LoVo (cell line): ENCODE data around the gene MTF2.

ENCODE experiments used
- DNase-seq: peaks from one replicate; pipeline ENCODE4 v3.0.0-alpha.2; 2016; ENCODE audit warnings: low spot score

Gene MTF2

DNA sequence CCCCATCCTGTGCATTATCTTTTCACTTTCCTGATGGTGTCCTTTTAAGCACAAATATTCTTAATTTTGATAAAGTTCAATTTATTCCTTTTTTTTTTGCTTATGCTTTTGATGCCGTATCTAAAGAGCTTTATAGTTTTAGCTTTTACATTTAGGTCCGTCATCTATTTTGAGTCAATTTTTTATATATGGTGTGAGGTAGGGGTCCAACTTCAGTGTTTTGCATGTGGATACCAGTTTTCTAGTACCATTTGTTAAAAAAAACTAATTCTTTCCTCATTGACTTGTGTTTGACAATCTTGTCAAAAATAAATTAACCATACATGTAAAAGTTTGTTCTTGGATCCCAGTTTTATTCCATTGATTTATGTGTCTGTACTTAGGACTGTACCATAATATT, 4.9 kb downstream of the MTF2 start:
- DNase-seq: no peak

DNA sequence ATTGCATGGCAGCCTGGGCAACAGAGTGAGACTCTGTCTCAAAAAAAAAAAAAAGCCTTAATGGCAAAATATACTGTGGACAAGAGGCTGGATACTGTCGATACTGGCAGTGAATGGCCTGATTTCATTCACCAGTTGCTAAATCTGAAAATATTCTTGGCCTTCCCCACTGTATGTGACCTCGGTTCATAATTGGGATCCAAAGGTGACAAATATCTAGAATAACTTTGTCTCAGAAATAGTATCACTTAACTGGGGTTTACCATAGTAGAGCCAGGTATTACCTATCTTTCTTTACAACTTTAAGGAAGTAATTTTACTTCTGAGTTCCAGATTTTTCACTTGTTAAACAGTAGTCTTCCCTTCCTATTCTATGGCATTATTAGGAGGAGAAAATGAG, 8.4 kb downstream of the MTF2 start:
- DNase-seq: no peak

DNA sequence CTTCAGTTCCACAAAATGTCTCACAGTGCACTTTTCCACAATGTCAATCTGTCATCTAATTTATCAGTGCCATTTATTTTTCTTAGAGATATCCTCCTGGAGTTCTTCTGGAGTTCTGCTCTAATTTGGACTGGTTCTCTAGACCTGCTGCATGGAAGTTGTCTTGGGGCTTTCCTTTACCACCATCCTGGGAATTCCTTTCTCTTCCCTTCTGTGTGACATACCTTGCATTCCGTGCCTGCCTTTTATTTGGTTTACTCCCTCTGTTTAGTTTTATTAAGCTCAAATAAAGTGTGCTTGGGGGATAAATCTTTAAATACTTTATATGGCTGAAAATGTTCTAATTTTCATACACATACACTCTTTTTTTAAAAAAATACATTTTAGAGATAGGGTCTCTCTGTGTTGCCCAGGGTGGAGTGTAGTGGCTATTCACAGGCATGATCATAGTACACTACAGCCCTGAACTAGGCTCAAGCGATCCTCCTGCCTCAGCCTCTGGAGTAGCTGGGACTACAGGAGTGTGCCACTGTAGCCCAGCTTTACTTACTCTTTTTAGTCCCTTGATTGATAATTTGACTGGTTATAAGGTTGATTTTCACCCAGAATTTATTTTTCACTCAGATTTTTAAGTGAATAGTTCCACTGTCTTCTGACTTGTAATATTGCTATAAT, 14.4 kb downstream of the MTF2 start:
- no peak for DNase-seq

DNA sequence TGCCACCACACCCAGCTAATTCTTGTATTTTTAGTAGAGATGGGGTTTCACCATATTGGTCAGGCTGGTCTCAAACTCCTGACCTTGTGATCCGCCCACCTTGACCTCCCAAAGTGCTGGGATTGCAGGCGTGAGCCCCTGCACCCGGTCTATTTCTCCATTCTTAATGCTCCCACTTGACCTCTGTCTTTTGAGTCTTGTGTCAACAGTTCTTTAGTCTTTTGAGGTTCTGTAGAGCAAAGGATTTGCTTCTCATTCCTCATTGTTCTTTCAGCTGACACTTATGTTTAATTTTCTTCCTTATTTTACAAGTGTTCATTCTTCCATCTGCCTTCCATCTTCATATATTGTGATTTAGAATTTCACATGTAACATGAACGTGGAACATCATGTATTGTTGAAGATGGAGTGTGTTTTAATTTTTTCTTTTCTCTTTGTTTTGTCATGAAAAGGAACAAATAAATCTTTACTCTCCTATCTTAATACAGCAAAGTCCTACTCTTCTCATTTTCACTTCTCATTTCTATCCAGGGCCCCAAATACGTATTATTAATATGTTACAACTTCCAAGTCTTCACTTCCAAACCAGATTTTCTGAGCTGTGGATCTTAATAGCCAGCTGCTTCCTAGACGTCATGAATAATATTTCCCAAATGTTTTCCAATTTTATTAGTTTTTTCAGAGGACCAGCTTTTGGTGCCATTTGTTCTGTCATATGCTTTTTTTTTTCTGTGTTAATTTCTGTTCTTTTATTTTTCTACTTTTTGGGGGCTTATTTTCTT, 16.9 kb downstream of the MTF2 start:
- DNase-seq: no peak

DNA sequence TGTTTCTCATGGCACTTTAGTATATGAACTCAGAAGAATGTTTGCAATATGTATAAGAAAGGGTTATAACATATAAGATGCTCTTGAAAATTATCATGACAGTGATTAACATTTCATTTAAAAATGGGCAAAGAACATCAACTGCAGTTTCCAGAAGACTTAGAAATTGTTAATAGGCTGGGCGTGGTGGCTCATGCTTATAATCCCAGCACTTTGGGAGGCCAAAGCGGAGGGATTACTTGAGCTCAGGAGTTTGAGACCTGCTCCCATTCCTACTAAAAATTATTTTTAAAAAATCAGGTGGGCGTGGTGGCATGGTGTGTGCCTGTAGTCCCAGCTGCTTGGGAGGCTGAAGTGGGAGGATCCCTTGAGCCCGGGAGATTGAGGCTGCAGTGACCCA, 23.1 kb downstream of the MTF2 start:
- no peak for DNase-seq

DNA sequence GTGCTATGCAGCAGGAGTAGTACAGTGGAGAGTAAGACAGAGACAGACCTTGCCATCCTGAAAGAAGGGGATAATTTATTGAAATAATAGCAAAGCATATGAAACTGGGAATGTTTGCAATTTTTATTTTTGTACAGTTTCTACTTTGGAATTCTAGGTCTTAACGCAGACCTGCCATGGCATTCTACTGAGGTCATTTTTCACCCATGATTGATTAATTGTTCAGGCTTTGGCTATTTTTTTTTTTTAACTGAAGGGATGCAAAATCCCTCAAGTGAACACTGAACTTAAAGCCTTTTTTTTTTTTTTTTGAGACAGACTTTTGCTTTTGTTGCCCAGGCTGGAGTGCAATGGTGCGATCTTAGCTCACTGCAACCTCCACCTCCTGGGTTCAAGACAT, 27.1 kb downstream of the MTF2 start:
- no peak for DNase-seq

DNA sequence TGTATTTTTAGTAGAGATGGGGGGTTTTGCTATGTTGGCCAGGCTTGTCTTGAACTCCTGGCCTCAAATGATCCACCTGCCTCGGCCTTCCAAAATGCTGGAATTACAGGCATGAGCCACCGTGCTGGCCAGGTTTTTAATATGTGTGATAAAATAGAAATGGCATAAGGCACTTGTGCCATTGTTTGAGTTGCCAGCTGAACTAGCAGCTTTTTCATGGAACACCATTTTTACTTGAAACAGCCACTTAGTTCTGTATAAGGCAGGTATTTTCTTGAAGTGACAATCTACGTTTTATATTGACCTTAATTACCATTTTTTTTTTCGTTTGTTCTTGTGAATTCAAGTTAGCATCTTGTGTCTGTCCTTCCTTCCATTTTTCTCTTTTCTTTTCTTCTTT, 28.3 kb downstream of the MTF2 start:
- no peak for DNase-seq

DNA sequence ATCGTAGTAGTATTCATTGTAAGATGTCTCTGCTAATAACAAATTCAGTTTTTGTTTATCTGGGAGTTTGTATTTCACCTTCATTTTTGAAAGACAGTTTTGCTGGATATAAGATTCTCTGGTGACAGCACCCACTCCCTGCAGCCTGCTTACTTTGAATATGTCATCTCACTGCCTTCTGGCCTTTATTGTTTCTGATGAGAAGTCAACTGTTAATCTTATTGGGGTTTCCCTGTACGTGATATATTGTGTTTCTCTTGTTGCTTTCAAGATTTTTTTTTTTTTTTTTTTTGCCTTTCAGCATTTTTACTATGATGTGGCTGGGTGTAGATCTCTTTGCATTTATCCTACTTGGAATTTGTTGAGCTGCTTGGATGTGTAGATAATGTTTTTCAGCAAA, 29.3 kb downstream of the MTF2 start:
- no peak for DNase-seq

DNA sequence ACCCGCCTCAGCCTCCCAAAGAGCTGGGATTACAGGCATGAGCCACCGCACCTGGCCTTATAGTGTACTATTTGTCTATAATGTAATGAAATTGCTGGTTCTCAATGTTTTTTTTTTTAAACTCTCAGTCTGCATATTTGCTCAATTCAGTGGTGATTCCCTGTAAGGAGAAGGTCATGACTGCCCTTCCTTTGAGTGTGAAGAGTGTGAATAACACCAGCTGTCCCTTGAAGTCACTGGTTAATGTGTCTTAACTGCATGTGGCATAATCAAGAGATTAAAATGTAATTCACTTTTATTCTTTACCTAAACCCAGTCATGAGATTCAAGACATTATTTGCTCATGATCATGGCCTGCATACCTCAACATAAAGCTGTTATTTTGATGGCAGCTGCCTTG, 30.5 kb downstream of the MTF2 start:
- no peak for DNase-seq

DNA sequence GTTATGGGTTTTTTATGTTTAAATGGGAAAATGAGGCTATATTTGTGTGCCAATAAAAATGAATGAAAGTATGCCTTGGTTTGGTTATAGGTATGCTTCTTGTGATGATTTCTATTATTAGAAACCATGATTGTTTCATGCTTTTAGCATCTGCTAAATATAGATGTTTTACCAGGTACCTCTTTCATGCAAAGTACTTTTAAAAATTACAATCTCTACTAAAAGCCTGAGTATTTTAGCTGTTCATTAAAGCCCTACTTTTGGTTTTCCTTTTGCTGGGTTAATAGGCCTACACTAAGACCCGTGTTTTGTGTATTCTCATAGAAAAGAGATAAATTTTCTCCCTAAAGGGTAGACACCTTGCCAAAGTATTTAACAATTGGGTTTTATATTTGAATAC, 32.0 kb downstream of the MTF2 start:
- DNase-seq: no peak

DNA sequence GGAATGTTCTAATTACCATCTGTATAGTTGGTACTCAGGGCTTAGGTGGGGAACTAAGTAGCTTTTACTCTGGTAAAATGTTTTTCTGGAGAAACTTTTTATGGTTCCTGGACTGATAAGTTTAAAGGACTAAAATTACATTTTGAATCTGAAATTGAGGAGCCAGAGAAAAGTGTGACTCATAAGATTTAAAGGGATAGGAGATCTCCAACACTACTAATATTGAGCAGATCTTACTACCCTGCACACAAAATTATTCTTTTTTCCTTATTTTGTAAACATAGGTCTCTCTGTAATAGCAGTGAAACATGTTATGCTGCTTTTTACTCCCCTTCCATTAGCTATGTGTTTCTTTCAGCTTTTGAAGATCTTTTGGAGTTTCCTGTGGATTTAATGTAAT, 32.5 kb downstream of the MTF2 start:
- DNase-seq: no peak

DNA sequence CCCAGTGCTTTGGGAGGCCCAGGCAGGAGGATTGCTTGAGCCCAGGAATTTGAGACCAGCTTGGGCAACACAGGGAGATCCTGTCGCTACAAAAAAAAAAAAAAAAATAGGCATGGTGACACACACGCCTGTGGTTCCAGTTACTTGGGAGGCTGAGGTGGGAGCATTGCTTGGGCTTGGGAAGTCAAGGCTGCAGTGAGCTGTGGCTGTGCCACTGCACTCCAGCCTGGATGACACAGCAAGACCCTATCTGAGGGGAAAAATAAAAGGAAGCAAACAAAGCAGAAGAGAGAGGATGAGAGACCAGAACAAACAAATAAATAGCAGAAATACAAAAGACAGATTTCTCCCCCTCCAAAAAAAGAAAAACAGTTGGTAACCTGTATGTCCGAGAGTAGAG, 34.0 kb downstream of the MTF2 start:
- DNase-seq: no peak

DNA sequence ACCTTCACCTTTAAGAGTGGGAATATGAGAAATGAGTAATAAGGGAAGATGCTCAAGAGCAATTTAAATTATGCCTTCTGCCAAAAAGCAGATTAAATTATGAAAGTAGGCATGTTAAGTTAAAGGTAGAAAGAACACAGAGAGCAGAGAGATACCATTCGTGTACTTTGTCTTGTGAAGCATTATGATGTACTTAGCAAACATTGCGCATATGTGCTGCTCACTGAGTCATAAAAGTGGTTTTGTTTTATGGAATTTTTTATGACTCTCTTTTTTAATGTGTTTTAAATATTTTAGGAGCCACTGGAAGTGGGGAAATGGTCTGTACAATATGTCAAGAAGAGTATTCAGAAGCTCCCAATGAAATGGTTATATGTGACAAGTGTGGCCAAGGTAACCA, 35.3 kb downstream of the MTF2 start:
- no peak for DNase-seq

DNA sequence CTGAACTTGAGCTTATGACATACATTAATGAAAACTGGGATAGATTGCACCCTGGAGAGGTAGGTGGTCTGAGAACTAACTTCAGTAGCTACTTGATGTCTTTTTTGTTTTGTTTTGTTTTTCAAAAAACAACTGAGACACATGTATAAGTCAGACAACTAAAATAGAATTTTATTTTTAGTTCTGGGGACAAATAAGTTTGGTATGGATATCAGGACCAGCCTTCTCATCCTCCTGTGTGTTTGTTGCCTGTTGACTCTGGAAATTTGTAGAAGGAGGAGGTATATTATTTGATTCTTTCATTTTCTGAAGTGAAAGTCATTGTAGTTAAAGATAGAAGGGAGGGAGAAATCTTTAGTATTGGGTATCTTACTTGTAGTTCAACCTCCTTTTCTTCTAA, 41.5 kb downstream of the MTF2 start:
- DNase-seq: no peak

DNA sequence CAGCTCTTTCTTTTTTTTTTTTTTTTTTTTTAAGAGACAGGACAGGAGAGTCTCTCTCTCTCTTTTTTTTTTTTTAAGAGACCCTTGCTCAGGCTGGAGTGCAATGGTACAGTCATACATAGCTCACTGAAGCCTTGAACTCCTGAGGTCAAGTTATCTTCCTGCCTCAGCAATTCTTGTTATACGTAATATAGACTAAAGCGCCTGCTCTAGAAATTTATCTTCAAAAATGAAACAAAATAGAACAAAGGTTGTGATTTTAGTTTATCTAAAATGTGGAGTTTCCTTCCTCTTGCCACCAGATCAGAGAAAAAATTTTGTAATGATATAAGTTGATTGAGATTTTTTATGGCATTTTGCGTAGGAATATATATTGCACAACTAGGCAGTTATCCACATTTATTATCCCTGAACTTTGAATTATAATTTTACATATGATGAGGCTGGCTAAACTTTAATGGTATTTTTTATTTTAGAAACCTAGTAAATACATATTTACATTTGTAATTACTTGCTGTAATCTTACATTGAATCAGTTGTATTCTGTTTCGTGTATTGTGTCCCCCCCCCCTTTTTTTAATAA, 44.2 kb downstream of the MTF2 start:
- DNase-seq: no peak

DNA sequence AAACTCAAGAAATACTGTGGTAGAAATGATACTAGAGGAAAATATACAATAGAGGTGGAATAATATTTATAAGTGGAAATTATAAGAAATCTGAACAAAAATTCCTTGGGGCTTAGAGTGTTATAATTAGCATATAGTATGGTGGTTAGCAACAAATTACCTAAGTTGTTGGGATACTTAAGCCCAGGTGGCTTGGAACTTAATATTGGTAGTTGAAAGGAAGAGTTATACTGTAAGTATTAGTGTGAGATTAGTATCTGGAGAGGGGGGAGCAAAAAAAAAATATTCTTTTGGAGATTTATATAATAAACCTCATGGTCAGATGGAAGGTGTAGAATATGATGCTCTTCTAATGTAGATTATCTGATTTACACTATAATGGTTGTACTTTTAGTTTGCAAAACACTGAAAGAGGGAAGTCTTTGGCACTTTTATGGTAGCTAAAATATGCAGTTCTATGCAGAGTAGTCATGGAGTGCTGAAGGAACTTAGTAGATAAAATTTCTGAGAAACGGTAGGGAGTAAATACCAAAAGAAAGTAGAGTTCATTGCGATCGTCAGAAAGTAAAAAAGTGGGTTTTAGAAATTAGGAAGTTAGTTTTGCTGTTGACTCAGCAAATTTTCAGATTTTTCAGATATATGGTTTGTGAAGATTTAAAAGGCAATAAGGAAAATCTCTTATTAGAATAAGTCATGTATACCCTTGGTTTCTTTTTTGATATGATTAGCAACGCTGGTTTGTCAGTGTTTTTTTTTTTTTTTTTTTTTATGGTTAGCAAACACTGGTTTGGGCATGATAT, 45.7 kb downstream of the MTF2 start:
- no peak for DNase-seq

DNA sequence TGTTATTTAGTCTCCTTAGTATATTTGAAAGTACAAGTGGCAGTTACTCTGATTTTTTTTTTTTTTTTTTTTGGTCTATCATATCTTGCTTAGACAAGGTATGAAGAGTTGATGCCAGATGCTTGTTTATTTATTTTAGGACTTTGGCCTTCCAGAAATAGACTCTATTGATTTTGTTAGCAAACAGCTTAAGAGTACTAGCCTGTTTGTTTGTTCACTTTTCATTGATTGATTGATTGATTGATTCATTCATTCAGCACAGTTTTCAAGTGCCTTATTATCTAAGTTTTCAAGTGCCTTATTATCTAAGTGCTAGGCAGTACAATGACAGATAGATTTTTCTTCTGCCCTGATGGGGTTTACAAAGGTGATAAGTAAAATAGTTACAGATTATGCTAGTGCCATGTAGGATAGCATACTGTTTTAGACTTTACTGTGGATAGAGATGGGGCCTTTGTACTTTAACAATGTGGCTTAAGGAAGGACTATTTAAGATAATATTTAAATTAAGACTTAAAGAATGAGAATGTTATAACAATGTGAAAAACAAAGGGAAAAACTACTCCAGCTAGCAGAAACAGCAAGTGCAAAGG, 50.5 kb downstream of the MTF2 start:
- no peak for DNase-seq

DNA sequence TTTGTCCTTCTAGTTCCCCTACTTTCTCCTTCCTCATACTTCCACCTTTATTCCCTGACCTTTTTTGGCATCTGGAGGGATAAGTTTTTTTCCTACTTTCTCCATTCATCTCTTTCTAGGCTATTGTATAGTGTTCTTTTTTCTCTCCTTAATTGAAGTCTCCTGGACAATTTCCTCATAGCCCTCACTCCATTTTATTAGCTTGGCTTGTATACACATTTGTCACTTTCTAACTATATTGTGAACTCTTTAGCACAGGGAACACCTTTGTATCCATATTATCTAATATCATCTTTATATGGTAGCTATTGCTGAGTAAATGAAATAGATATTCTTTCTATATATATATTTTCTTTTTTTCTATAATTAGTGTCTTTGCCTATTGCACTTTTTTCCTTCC, 53.6 kb downstream of the MTF2 start:
- DNase-seq: no peak

DNA sequence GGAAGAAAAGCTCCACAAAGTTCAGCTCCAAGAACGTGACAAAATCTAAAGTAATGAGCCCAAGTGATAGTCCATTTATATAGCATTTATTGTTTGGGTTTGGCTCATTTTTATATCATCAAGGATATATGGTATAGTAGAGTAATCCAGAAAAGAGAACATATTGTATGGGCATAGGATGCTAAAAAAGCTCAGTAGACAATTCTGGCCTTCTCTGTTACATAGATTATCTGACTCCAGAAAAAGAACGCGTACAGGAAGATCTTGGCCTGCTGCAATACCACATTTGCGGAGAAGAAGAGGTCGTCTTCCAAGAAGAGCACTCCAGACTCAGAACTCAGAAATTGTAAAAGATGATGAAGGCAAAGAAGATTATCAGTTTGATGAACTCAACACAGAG, 57.4 kb downstream of the MTF2 start:
- no peak for DNase-seq

DNA sequence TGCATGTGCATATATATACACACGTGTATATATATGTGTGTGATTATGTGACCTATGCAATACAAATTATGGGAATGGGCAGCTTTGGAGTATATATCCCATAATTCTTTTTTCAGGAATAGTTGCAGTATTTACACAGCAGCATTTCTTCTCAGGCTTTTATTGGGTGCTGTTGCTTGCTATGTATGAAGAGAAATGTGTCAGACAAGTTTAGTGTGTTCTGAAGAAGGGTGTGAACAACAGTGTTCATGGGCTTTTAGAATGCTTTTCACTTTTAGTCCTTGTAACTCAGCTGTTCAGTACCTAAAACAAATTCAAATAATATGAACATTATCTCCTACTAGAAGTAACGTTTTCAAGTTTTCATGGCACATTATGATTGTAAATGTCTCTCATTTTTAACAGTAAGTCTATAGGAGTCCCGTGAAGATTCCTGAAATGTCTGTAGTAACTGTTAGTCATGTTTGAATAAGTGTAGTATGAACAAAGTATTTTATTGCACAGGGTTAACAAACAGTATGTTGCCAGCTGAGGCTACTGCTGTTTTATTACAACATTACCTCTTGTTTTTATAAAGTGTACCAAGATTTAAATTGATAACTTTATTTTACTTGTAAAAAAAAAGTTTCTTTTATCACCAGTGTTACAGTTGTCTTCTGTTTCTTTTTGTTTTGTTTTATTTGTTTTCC, 58.7 kb downstream of the MTF2 start:
- DNase-seq: no peak

DNA sequence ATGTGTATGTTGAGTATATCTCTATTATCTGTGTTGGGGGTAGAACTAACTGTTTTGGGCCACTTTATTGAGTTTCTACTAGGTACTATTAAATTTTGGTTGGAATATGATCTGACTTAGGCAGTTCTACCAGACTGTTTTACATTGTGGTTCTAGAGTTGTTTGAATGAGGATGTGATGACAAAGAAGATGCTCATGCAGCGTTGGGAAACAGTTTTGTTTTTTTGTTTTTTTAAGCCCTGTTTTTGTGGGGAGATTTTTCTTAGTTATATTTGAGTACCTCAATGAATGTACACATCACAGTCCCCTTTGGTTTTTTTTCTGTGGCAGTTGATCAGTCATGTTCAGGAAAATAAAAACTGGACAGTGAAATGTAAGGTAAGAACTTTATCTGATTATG, 61.0 kb downstream of the MTF2 start:
- no peak for DNase-seq

DNA sequence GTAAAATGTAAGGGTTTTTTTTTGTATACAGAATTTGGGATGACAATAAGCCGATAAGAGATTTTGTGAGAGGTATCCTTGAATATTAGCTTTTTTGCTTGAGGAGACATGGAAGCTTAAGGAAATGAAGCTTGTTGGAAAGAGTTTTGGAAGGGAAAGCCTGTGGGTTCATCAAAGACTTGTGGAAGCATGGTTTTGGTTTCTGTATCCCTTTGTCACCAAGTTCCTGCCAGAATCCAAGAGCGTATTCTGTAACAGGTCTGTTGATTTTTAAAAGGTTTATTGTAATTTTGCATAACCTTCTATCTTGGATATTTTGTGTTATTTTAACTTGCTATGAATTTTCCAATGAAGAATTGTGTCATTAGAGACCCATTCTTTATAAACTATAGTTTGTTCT, 63.1 kb downstream of the MTF2 start:
- DNase-seq: no peak
